HG03060 (cell line): ENCODE measurements around the gene CTXN1.

Source experiments
- ATAC-seq: cut with Tn5 transposase; IDR thresholded peaks from one replicate; pipeline ENCODE4 v1.9.1; 2021; ENCODE audit warnings: low read depth, moderate number of reproducible peaks; ENCODE audit not compliant: unreplicated experiment

Gene CTXN1

GRCh38 chr19:7915250-7916102, 10.5 kb downstream of the CTXN1 start:
- ATAC-seq = no peak

DNA sequence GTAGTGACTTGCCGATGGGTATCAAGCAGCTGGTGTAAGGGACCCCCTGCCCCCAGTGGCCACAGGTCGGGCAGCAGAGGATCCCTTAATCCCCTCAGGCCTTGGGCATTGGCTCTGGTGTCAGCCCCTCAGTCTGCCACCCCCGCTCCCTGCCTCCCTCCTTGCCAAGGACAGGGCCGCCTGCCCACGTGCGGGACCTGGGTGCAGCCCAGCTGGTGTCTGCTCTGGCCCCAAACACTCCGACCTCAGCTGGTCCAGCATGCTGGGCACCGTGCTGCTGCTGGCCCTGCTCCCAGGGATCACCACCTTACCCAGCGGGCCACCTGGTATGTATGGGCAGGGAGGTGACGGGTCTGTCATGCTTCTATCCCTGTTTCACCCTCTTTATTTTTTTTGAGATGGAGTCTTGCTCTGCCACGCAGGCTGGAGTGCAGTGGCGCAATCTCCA, 11.3 kb downstream of the CTXN1 start, which contains the start of gene TGFBR3L:
Gene TGFBR3L (plus strand): TSS at position 233 of the 448 bp plus-strand sequence.
- no peak for ATAC-seq

- no peak for ATAC-seq
Observed at GRCh38 chr19:7914099-7914498, 11.8 kb downstream of the CTXN1 start.

DNA sequence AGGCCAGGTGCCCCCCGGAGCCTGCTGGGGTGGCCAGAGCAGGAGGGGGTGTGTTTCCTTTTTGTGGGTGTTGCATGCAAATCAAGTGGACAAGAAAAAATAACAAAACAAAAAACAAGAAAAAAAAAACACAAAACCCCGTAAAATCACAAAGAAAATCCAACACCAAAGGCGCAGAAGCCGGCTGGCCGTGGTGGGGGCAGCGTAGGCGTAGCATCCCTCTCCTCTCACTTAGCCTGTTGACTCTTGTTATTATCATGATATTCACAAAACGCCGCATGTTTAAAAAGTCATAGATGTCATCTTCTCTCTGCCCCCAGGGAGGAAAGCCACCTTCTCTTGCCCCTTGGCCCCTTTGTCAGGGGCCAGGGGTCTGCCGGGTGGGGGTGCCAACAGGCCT, 12.3 kb downstream of the CTXN1 start:
- no peak for ATAC-seq

DNA sequence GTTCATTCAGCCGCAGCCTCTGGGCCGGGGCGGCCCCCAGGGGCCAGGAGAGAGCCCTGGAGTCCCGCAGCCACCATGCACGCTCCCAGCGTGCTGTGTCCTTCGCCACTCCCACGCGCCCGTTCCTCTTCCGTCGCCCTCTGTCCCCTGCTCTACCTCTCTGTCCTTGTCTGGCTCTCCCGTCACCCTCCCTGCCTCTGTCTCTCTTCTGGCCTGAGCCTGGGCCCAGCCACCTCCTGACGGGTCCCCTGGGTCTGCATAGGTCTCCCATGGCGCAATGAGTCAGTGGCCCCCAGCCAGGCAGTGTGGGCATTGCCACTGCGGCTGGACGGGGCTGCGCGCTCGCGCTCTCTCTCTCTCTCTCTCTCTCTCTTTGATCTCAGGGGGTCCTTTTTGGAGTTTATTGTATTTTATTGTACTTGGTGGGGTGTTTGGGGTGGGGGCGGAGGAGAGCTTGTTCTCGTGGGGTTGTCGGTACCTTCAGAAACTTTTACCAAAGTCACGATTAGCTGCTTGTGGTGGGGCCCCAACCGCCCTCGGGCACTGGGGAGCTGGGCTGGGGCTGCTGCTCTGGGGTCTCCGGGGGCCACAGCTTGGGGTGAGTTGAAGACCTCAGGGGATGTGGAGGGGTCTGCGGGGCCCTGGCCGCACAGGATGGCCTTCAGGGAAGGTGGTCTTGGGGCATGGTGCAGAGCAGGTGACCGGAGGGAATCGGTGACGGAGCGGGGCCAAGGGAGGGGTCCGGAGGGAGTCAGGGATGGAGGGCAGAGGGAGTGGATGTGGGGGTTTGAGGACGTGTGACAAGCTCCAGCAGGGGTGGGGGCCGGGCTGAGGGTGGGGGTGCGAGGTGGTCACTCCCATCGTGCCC, 13.0 kb downstream of the CTXN1 start:
- ATAC-seq = no peak

DNA sequence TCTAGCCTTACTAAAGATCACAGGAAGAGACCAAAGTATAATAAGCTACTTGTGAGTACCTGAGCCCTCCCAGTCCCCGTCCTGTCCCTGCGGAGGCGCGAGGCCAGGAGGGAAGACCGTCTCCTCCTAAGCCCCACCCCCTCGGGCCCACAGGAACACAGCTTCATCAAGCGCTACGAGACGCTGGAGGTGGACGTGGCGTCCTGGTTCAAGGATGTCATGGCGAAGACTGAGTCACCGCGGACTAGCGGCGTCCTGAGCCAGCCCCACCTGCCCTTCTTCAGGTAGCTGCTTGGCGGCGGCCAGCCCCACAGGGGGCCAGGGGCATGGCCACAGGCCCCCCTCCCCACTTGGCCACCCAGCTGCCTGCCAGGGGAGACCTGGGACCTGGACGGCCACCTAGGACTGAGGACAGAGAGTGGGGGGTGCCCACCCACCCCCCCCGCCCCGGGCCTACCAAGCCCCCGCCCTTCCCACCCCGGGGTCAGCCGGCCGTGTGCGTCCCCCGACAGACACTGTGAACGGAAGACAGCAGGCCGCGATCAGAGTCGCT, 13.7 kb downstream of the CTXN1 start:
- no peak for ATAC-seq

DNA sequence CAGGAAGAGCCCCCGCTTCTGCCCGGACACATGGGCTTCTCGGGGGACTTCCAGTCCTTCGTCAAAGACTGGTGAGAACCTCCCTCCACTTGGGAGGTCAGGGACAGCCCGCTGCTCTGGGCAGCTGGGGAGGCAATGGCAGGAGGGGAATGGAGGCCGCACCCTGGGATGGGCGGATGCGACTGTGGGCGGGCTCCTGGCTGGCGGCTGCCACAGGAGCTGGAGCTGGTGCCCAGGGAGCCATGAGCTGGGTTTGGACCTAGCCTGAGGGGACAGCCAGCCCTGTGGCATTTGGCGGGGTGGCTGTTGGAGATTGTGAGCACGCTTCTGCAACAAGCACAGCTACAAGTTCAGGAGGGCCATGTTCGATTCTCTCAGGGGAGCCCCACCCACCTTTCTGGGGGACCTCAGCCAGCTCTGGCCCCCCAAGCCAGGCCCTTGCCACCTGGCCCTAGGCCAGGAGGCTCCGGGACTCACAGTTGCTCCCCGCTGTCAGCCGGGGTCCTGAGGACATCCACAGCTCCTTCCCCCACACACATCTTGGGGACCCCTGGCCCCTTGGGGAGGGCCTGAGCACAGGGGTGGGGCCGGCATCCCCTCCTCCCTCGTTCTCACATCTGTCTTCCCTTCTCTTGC, 14.3 kb downstream of the CTXN1 start:
- no peak for ATAC-seq

DNA sequence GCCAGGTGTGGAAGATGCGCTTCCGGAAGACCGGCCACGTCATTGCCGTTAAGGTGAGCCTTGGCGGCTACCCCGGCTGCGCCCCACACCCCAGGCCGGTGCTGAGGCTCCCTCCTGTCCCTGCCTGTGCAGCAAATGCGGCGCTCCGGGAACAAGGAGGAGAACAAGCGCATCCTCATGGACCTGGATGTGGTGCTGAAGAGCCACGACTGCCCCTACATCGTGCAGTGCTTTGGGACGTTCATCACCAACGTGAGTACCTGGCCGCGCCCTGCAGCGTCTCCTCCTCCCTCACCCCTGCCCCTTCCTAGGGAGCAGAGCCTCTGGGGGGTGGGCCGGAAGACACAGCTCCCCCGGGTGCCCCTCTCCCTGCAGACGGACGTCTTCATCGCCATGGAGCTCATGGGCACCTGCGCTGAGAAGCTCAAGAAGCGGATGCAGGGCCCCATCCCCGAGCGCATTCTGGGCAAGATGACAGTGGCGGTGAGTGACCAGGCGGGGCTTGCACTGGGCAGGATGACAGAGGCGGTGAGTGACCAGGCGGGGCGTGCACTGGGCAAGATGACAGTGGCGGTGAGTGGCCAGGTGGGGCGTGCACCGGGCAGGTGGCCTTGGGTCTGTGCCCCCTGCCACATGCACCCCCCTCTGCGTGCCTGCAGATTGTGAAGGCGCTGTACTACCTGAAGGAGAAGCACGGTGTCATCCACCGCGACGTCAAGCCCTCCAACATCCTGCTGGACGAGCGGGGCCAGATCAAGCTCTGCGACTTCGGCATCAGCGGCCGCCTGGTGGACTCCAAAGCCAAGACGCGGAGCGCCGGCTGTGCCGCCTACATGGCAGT, 15.4 kb downstream of the CTXN1 start:
- ATAC-seq = no peak

DNA sequence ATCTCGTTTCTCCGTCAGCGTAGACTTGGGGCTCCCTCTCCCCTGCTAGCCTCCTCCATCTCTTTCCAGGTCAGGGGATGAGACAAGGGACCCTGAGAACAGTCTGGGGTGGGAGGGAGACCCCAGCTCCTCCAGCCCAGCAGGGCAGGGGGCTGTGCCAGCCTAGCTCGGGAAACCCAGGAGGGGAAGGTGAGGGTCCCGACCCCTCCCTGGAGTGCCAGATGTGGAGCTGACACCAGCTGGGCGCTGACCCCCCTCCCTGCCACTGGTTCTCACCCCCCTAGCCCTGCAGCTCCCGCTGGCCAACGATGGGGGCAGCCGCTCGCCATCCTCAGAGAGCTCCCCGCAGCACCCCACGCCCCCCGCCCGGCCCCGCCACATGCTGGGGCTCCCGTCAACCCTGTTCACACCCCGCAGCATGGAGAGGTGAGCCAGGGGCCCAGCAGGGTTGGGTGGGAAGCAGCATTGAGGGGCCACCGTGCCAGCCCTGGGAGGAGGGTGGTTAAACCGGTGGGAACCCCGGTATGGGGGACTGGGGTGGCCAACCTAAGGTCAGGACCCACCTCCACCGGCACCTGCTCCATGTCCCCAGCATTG, 16.4 kb downstream of the CTXN1 start:
- no peak for ATAC-seq

DNA sequence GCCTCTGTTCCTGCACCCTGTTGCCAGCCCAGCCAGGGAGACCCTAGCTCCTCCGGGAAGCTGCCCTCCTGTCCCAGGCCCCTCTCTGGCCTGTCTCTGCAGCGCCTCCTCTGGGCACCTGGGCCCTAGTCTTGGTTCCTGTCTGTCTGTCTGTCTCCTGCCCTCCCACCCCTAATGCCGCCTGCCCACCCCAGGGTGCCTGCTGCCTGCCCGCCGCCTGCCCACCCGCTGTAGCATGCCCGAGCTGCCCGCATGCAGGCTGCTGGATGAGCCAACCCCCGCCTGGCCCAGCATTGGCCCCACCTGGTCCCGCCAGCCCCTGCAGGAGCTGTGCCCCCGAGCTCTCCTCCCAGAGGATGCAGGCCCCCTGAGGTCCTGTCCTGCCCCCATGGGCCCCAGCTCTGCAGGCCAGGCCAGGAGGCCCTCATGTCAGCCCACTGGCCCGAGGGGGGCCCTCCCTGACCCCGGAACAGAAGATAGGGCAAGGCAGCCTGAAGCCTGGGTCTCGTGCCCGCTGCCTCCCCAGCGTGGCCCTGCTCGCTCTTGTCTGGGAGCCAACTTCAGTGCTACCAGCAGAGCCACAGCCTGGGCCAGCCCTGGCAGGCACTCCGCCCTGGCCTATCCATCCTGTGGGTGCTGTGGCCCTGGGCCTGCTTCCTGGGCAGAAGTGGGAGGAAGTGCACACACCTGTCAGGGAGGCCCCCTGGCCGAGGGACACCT, 17.0 kb downstream of the CTXN1 start:
- no peak for ATAC-seq

GRCh38 chr19:7908078-7908699, 17.7 kb downstream of the CTXN1 start:
- no peak for ATAC-seq

DNA sequence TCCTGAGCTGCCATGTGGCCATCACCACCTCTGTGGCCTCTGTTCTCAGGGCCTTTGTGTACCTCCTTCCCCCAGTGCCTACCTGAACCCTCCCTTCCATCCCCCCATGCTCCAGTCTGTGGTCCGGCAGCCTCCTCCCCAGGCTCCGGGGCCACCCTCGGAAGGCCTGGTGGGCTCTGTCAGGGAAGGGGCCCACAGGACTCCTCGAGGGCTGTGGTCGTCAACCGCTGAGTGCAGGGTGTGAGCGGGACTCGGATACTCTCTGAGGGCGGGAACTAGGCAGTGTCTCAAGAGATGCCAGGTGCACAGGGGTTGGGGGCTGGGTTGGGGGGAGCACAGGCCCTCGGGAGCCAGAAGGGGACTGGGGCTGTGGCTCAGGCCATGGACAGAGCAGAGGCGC, 18.4 kb downstream of the CTXN1 start:
- no peak for ATAC-seq

DNA sequence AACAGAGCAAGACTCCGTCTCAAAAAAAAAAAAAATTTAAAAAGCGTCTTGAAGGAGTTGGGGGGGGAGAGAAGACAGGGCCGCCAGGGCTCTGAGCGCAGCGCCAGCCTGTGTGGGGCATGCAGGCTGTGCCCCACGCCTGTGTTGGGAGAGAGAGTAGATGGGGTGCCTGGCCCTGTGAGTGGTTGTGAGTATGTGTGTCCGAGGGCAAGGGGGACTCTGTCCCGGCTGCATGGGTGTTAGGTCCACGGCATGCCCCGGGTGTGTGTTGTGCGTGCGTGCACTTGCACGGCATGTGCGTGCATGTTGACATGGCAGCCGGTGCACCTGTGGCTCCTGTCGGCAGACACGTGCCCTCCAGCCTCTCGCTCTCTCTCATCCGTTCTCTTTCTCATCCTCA, 18.8 kb downstream of the CTXN1 start:
- ATAC-seq = no peak

GRCh38 chr19:7905859-7906258, 20.1 kb downstream of the CTXN1 start:
- no peak for ATAC-seq

DNA sequence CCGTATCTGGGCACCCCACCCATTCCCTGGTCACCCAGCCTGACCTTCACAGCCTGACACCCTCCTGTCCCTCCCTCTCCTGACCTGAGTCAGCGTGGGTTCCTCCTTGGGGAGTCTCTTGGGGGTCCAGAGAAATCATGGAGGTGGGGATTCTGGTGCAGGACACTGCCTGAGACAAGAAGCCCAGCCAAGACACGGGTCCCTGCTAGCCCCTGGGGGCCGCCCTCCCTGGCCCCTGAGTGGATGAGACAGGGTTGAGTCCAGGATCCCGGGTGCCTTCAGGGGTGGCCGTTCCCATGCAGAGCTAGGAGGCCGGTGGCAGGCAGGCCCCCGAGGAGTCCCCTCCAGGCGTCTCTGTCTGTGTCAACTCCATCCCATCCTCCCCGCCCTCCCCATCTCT, 20.7 kb downstream of the CTXN1 start:
- ATAC-seq = no peak

GRCh38 chr19:7904074-7905020, 21.6 kb downstream of the CTXN1 start:
- ATAC-seq = no peak
